Panc1 (cell line): ENCODE measurements around the gene LGALS3. TPM values are rescaled to one million over a fixed set of nuclear protein-coding genes. Genes with fewer than 3 reads are reported as not detected.

ENCODE experiments used
- ATAC-seq: fragments of 200-7000 bp; cut with Tn5 transposase; 2 replicates; pipeline ENCODE4 v1.9.1; 2020; ENCODE audit warnings: mild to moderate bottlenecking, moderate library complexity
- BruUV-seq: library from RNA; stranded (reverse); fragments of 400-500 nt; replicated peaks from 2 replicates; lab custom pipeline; 2021; lab: Mats Ljungman, UMichigan
- CTCF ChIA-PET: fragments of 300-600 bp; sonication (Branson Sonifier 250); formaldehyde crosslinking; loops from one replicate; lab custom pipeline; 2022; ENCODE audit warnings: antibody characterized with exemption; lab: Charles Lee
- POLR2A ChIA-PET: fragments of 300-600 bp; sonication (Branson Sonifier 250); formaldehyde crosslinking; loops from one replicate; lab custom pipeline; 2022; ENCODE audit warnings: antibody characterized with exemption; lab: Charles Lee
- DNase-seq: peaks from one replicate; pipeline ENCODE4 v3.0.0-alpha.2; 2010; ENCODE audit warnings: low read depth, low spot score
- H3K27ac ChIP-seq: 2 replicates; pipeline ENCODE4 v1.5.1; 2011; ENCODE audit warnings: mild to moderate bottlenecking, low read length, inconsistent platforms
- H3K27me3 ChIP-seq: fragments of 200-500 bp; sonication (Bioruptor generic); 2 replicates; pipeline ENCODE4 v1.6.0; 2014; ENCODE audit warnings: low read length, inconsistent platforms; ENCODE audit not compliant: control insufficient read depth, insufficient read depth
- H3K36me3 ChIP-seq: fragments of 200-500 bp; sonication (Bioruptor generic); 2 replicates; pipeline ENCODE4 v1.5.1; 2014; ENCODE audit warnings: inconsistent platforms, mild to moderate bottlenecking, low read length, moderate library complexity; ENCODE audit not compliant: control insufficient read depth, insufficient read depth
- H3K4me1 ChIP-seq: 2 replicates; pipeline ENCODE4 v1.5.1; 2011; ENCODE audit warnings: inconsistent platforms, mild to moderate bottlenecking, low read length, moderate library complexity; ENCODE audit not compliant: control insufficient read depth, insufficient read depth
- H3K4me3 ChIP-seq, 2 experiments: 2 replicates each; pipeline ENCODE4 v1.5.1; 2011 to 2012; ENCODE audit warnings: low read depth in 2 of 2, low read length in 2 of 2, mild to moderate bottlenecking in 2 of 2, inconsistent platforms in 1 of 2, moderate library complexity in 1 of 2
- H3K9me3 ChIP-seq: fragments of 200-500 bp; sonication (Bioruptor generic); 2 replicates; pipeline ENCODE4 v1.5.1; 2014; ENCODE audit warnings: low read depth, mild to moderate bottlenecking, inconsistent platforms, low read length, moderate library complexity; ENCODE audit not compliant: control insufficient read depth, insufficient read depth
- CTCF ChIP-seq: fragments of 450-650 bp; IDR thresholded peaks from 2 replicates; pipeline ENCODE4 v1.5.1; 2017; ENCODE audit warnings: mild to moderate bottlenecking
- POLR2AphosphoS5 ChIP-seq: IDR thresholded peaks from 2 replicates; pipeline ENCODE4 v1.6.1; 2012; ENCODE audit warnings: mild to moderate bottlenecking, low read depth, low read length, moderate library complexity
- REST ChIP-seq, 2 experiments: IDR thresholded peaks; 2 replicates each; pipeline ENCODE4 v1.6.1; 2011 to 2012; ENCODE audit warnings: low read depth in 2 of 2, control low read depth in 1 of 2, low read length in 1 of 2, mild to moderate bottlenecking in 1 of 2, moderate library complexity in 1 of 2; ENCODE audit not compliant: insufficient read depth in 1 of 2
- SIN3A ChIP-seq: IDR thresholded peaks from 2 replicates; pipeline ENCODE4 v1.6.1; 2012; ENCODE audit warnings: low read depth, mild to moderate bottlenecking, low read length, moderate library complexity, borderline replicate concordance; ENCODE audit not compliant: insufficient read depth
- TCF7L2 ChIP-seq: IDR thresholded peaks from 2 replicates; pipeline ENCODE4 v1.6.1; 2011; ENCODE audit warnings: mild to moderate bottlenecking, low read depth, low read length, inconsistent platforms
- in situ Hi-C: cut with HindIII; loops from 2 replicates; pipeline ENCODE4 v1.10.0; 2016; ENCODE audit warnings: low sequenced_read_pairs, low pct_unique_long_range_greater_than_20kb
- intact Hi-C: fragments of 100-400 bp; cut with micrococcal nuclease; formaldehyde crosslinking; loops from one replicate; pipeline ENCODE4 v1.10.0; 2022; ENCODE audit not compliant: unreplicated experiment
- total RNA-seq: library from RNA; stranded (reverse); gene quantifications from one replicate; pipeline ENCODE4 v1.2.1, GENCODE V29; 2021; ENCODE audit not compliant: unreplicated experiment

LGALS3 gene
- total RNA-seq, 1 experiment from 2014 or later = 146 TPM

- TF ChIP-seq SIN3A = no peak
- no peak for TF ChIP-seq TCF7L2
- no peak for TF ChIP-seq REST (IDR thresholded peaks at IDR 0.05; ENCODE audit: insufficient read depth in 1 of 2, low read depth in 2 of 2, low read length in 1 of 2)
- TF ChIP-seq POLR2AphosphoS5 = no peak
- no peak for TF ChIP-seq CTCF
- Histone ChIP-seq H3K27ac (no peak overlapping the region), H3K27me3 (no peaks in the 10 kb centered on the region), H3K4me1 (no peaks in the 10 kb centered on the region), H3K4me3 (no peak overlapping the region), H3K36me3 (peaks cover 37% of the 10 kb centered on the region), H3K9me3 (no peaks in the 10 kb centered on the region)
- POLR2A ChIA-PET = no interaction called here
- DNase-seq (no peak), ATAC-seq (no peak)
- BruUV-seq = no TSS peak
- in situ Hi-C loops (no loop called here), intact Hi-C loops (no loop called here)
- CTCF ChIA-PET = no interaction called here
Measured at GRCh38 chr14:55153951-55154350, 24.9 kb downstream of the LGALS3 start.

GRCh38 chr14:55157080-55157479 is 28.0 kb downstream of the LGALS3 start:
- Histone ChIP-seq H3K27ac (no peak overlapping the region), H3K36me3 (peaks cover 34% of the 10 kb centered on the region), H3K4me1 (no peaks in the 10 kb centered on the region), H3K9me3 (no peaks in the 10 kb centered on the region), H3K27me3 (no peaks in the 10 kb centered on the region), H3K4me3 (no peak overlapping the region)
- in situ Hi-C loops (no loop called here), intact Hi-C loops (no loop called here)
- no TSS peak for BruUV-seq
- CTCF ChIA-PET = interaction anchor here (0.5 kb wide), 1 partner anchor 45 kb away, joined by 4 read pairs; no protein-coding TSS in a partner anchor
- DNase-seq (no peak), ATAC-seq (no peak)
- no peak for TF ChIP-seq REST (IDR thresholded peaks at IDR 0.05; ENCODE audit: insufficient read depth in 1 of 2, low read depth in 2 of 2, low read length in 1 of 2)
- no peak for TF ChIP-seq POLR2AphosphoS5
- TF ChIP-seq SIN3A = no peak
- no peak for TF ChIP-seq CTCF
- no peak for TF ChIP-seq TCF7L2
- POLR2A ChIA-PET = no interaction called here
